ENCODE measurements around the gene FHL5.

Gene FHL5

DNA sequence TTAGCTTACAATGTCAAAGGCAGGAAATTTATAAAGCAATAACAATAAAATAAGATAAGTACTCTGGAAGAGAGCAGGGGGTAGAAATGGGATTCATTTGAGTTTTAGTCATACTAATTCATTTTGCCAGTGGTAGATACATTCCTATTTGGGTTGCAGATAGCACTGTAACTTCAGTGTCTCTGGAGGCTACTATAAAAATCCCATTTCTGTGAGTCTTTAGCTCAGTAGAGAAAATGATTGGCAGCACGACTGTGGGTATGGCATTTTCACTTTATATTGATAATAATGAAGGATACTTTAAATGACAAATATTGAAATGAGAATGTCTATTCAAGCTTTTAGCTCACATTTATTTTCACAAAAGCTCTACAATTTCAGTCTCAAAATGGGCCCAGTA is 93.6 kb downstream of the FHL5 start:
- Histone ChIP-seq H3K36me3 (ENCODE audit: control insufficient read depth, low read length) (no peaks in the 10 kb centered on the region), H3K4me2 (ENCODE audit: low read length) (no peak overlapping the region), H3K27me3 (ENCODE audit: control insufficient read depth, low read length) (no peaks in the 10 kb centered on the region), H3K4me1 (ENCODE audit: control insufficient read depth, low read length) (no peaks in the 10 kb centered on the region), H4K20me1 (ENCODE audit: control insufficient read depth, insufficient read depth, low read depth, low read length) (no peaks in the 10 kb centered on the region), H3K27ac (ENCODE audit: low read depth, low read length) (no peak overlapping the region), H3K9me3 (ENCODE audit: control insufficient read depth, insufficient read depth, low read length) (no peaks in the 10 kb centered on the region), H3K4me3 (ENCODE audit: low read length) (no peak overlapping the region), H3K79me2 (ENCODE audit: control insufficient read depth, low read length) (no peaks in the 10 kb centered on the region), H3K9me2 (replicated peaks; ENCODE audit: control insufficient read depth, low read length) (no peaks in the 10 kb centered on the region), H3F3A (ENCODE audit: control insufficient read depth, insufficient read depth) (no peaks in the 10 kb centered on the region)
- TF ChIP-seq EZH2phosphoT487 (IDR thresholded peaks at IDR 0.05; ENCODE audit: borderline replicate concordance, low read length) (no peak), CTCF (IDR thresholded peaks at IDR 0.05; ENCODE audit: low read depth, low read length, poor library complexity, severe bottlenecking) (no peak)

GRCh38 chr6:96657344-96657743 is 94.4 kb downstream of the FHL5 start:
- no peaks in the 10 kb centered on the region for H3K36me3 ChIP-seq (ENCODE audit: control insufficient read depth, low read length)

GRCh38 chr6:96659084-96659845 is 96.3 kb downstream of the FHL5 start:
- Histone ChIP-seq H3K27ac (ENCODE audit: low read depth, low read length) (no peak overlapping the region), H3K4me2 (ENCODE audit: low read length) (no peak overlapping the region)
- TF ChIP-seq CTCF (IDR thresholded peaks at IDR 0.05; ENCODE audit: low read depth, low read length, poor library complexity, severe bottlenecking) (no peak), EZH2phosphoT487 (IDR thresholded peaks at IDR 0.05; ENCODE audit: borderline replicate concordance, low read length) (no peak)

More at GRCh38 chr6:96657344-96657743, 94.4 kb downstream of the FHL5 start:
- Histone ChIP-seq H3K4me1 (ENCODE audit: control insufficient read depth, low read length) (no peaks in the 10 kb centered on the region), H3K4me3 (ENCODE audit: low read length) (no peak overlapping the region), H3K9me3 (ENCODE audit: control insufficient read depth, insufficient read depth, low read length) (no peaks in the 10 kb centered on the region), H3K79me2 (ENCODE audit: control insufficient read depth, low read length) (no peaks in the 10 kb centered on the region), H3K9me2 (replicated peaks; ENCODE audit: control insufficient read depth, low read length) (no peaks in the 10 kb centered on the region), H3K27ac (ENCODE audit: low read depth, low read length) (no peak overlapping the region), H3K4me2 (ENCODE audit: low read length) (no peak overlapping the region), H3K27me3 (ENCODE audit: control insufficient read depth, low read length) (no peaks in the 10 kb centered on the region), H3F3A (ENCODE audit: control insufficient read depth, insufficient read depth) (no peaks in the 10 kb centered on the region), H4K20me1 (ENCODE audit: control insufficient read depth, insufficient read depth, low read depth, low read length) (no peaks in the 10 kb centered on the region)
- no peak for TF ChIP-seq EZH2phosphoT487 (IDR thresholded peaks at IDR 0.05; ENCODE audit: borderline replicate concordance, low read length)
- no peak for TF ChIP-seq CTCF (IDR thresholded peaks at IDR 0.05; ENCODE audit: low read depth, low read length, poor library complexity, severe bottlenecking)

More at GRCh38 chr6:96659084-96659845, 96.3 kb downstream of the FHL5 start:
- H3K36me3 ChIP-seq (ENCODE audit: control insufficient read depth, low read length) = no peaks in the 10 kb centered on the region
- no peaks in the 10 kb centered on the region for H3K27me3 ChIP-seq (ENCODE audit: control insufficient read depth, low read length)
- H3F3A ChIP-seq (ENCODE audit: control insufficient read depth, insufficient read depth) = no peaks in the 10 kb centered on the region
- no peaks in the 10 kb centered on the region for H3K9me3 ChIP-seq (ENCODE audit: control insufficient read depth, insufficient read depth, low read length)
- no peaks in the 10 kb centered on the region for H3K9me2 ChIP-seq (replicated peaks; ENCODE audit: control insufficient read depth, low read length)
- no peak overlapping the region for H3K4me3 ChIP-seq (ENCODE audit: low read length)
- H3K4me1 ChIP-seq (ENCODE audit: control insufficient read depth, low read length) = no peaks in the 10 kb centered on the region
- no peaks in the 10 kb centered on the region for H4K20me1 ChIP-seq (ENCODE audit: control insufficient read depth, insufficient read depth, low read depth, low read length)
- H3K79me2 ChIP-seq (ENCODE audit: control insufficient read depth, low read length) = no peaks in the 10 kb centered on the region

Data from DOHH2 (cell line).